ENCODE measurements around the gene STK4.

The STK4 gene

DNA sequence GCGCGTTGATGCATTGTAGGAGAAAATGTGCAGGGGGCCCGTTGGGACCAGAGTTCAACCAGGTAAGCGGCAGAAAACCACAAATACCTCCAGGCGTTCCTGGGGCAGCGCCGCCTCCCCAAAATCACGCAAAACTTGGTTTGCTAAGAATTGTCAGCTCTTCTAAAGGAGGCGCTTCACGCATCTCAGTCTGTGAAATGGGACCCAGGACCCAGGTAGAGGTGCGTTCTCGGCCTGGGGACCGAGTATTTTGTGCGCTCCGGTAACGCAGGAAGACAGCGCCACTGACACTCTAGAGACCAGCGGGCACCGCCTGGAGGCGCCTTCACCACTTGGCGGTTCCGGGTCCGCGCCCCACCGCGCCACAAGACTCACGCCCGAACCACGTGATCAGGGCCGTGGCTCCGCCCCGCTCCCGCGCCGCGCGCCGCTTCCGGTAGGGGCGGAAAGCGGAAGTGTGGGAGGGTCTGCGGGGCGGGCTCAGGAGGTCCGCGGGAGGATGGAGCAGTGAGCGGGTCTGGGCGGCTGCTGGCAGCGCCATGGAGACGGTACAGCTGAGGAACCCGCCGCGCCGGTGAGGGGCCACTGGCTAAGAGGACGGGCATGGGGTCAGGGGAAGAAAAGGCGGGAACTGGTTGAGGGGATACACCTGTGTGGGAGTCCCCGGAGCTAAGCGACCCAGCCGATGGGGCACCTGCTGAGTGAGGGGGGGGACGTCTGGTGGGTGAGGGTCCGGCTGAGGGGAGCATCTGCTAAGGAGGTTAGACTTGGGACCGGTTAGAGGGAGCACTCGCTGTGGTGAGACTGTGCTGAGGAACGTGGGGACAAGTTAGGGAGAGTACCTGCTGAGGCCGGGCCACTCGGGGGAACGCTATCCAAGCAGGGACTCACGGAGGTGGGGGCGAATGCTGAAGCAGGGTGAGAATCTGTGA lies at the start of gene STK4:
Gene STK4, plus strand, starts transcription at position 483 of the 932 bp plus-strand sequence. Its CDS starts 57 bp downstream, at position 540.
- peak; percentile 93 for DNase-seq

- DNase-seq: no peak
These were observed 49.7 kb upstream of the STK4 start for GRCh38 chr20:44916586-44916985.

GRCh38 chr20:44917399-44917798 lies 48.9 kb upstream of the STK4 start:
- DNase-seq: no peak

DNA sequence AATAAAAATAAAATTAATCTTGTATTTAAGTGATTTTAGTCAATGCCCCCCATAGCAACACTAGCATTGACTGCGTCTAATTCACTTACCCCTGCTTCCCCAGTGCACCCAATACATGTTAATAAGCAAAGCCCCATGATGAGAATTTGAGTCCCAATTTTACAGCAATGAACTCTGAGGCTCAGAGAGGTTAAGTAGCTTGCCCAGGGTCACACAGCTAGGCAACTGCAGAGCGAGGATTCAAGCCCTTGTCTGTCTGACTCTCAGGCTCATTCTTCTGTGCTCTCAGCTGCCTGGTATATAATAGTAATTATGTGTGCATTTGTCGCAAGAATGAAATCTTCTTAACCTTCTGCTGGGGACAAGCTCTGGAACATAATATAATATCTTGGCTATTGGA lies 48.0 kb upstream of the STK4 start:
- DNase-seq: no peak

GRCh38 chr20:44918761-44919160 lies 47.6 kb upstream of the STK4 start:
- no peak for DNase-seq

DNA sequence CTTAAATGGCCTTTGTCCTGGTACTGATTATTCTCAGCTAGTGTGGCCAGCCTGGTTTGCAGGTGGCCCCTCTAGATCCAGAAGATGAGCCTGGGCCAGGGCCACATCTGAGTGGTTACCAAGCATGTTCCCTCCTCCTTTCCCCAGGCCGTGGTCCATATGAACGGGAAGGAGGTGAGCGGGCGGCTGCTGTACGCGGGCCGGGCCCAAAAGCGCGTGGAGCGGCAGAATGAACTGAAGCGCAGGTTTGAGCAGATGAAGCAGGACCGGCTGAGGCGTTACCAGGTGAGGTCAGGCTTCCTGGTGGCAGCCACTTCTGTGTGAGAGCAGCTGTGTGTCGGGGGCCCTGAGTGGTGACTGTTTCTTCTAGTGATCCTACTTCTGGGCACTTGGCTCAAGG lies 44.9 kb upstream of the STK4 start:
- no peak for DNase-seq

- DNase-seq: no peak
These were observed 41.8 kb upstream of the STK4 start for GRCh38 chr20:44924541-44924940.

DNA sequence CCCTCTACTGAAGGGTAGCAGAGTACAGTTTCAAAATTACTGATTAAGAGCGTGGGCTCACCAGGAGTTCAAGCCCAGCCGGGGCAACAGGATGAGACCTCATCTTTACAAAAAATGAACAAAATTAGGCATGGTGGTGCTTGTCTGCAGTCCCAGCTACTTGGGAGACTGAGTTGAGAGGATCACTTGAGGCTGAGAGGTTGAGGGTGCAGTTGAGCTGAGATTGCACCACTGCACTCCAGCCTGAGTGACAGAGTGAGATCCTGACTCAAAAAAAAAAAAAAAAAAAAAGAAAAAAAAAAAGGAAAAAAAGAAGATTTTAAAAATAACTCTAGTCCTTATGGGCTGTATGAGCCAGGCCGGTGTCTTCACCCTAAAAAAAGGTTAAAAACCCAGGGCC lies 37.7 kb upstream of the STK4 start:
- DNase-seq: no peak

GRCh38 chr20:44930517-44931168 lies 35.7 kb upstream of the STK4 start:
- DNase-seq: no peak

DNA sequence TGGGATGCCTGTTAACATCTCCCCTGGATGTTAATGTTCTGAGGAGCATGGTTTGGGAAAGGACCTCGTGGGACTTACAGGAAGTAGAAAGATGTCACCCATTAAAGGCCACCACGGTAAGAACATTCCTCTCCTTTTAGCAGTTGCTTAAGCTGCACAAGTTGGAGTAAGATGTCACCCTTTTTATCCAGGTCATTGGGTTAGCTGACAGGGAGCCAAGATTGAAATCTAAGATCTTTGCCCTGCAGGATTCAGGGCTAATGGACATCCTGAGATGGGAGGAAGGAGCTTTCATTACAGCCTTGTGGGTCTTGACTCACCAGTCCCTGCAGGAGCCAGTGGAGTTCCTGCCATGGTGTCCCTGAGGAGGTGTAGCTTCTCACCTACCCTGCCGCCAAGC lies 34.4 kb upstream of the STK4 start:
- DNase-seq: no peak

- DNase-seq: no peak
These were observed 33.4 kb upstream of the STK4 start for GRCh38 chr20:44932916-44933315.

DNA sequence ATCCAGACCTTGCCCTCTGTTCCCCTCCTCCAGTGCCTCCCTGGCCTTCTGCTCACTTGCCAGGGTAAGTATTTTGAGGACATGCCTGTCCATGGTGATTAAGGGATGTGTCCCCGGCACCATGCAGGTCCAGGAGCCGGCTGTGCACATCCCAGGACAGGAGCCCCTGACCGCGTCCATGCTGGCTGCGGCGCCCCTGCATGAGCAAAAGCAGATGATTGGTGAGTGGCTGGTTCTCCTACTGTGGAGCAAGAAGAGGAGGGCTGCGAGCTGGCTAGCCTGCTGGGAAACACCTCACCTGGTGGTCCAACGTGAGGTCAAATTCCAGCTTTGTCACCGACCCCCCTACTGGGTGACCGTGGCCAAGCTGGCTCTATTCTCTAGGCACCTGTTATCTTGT lies 29.8 kb upstream of the STK4 start:
- DNase-seq: no peak

- peak; percentile 17 for DNase-seq
These were observed 27.7 kb upstream of the STK4 start for GRCh38 chr20:44938637-44939036.

DNA sequence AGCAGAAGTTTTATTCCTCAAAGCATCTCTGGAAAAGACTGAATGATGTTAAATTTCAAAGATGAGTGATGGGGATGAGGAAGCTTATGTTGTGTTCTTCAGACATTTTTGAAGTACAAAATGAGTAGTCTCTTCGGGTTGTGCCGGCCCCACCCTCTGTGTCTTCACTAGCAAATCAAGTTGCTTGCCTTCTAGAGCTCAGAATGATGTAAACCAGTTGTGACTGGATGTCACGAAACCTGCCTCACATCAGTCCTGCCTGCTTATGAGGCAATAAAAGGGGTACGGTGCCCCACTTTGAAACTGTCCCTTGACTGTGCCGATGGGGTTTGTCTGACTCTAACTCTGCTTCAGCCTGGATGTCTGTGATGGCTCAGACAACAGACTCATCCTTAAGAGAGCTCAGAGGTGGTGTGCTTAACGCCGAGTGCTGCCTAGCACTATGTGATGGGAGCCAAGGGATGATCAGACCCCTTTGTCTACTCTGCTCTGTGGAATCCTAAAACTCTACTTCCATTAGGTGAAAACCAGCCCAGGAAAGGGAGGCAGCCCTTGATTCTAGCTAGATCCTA lies 25.1 kb upstream of the STK4 start:
- no peak for DNase-seq

- no peak for DNase-seq
These were observed 23.9 kb upstream of the STK4 start for GRCh38 chr20:44942264-44942973.

- no peak for DNase-seq
These were observed 22.5 kb upstream of the STK4 start for GRCh38 chr20:44943828-44944227.

DNA sequence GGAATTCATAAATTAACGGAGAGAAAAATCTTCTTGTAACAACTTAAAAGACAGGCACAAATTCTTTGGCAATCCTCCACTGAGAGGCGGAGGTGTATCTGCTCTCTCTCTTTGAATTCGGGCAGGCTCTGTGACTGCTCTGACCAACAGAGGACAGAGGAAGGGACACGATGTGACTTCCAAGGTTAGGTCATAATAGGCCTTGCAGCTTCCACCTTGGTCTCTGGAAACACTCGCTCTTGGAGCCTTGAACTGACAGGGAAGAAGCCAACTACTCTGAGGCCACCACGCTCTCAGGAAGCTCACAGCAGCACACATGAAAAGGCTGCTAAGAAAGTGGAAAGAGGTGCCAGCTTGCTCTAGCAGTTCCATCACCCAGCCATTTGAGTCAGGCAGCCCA lies 21.1 kb upstream of the STK4 start:
- no peak for DNase-seq

GRCh38 chr20:44946271-44946852 lies 19.9 kb upstream of the STK4 start:
- DNase-seq: no peak

DNA sequence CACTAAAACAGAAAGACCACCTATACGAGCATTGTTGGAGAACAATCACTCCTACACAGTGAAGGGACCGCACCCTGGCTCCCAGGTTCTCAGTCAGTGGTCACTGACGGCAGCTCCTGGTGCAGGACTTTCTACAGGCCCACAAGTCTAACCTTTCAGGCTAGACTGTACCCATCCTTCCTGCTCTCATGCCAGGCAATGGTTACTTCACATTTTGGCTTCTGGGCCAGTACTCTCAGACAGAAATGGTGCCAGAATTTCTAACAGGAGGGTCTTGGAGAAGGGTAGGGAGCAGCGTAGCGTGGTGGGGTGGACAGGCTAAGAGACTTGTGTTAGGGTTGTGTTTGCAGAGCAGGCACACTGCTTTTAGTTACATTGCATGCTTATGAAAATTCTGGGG lies 18.2 kb upstream of the STK4 start:
- no peak for DNase-seq

DNA sequence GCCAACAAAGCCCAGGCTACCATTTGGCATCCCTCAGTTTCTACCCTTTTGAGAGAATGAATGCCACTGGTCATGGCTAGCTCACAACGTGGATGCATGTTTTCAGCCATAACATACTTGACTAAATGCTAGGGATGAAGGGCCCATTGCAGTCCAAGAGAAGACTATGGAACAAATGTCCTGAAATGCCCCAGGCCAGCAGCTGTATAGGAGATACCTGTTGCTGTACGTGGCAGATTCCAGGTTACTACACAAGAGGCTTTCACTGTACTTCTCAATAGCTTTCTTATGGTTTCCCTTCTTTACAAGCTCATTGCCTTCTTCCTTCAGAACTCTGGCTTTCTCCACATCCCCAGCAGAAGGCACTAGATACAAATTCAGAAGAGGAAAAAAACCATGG lies 17.8 kb upstream of the STK4 start:
- no peak for DNase-seq

GRCh38 chr20:44950368-44950767 lies 15.9 kb upstream of the STK4 start:
- no peak for DNase-seq

DNA sequence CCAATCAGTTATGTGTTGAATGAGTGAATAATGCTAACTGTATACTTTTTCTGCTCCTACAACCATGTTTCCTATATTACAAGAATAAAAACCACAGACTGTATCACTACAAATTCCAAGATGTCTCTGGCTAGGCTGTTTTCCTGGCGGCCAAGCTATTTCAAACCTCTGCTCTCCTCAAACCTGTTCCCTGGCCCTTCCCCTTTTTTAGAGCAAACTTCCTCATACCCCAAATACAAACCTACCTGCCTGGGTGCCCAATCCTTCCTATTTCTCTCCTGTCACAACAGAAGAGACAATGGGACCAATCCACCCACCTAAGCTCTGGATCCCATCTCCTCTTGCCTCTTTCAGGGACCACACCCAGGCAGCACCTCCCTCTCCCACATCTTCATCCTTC lies 13.6 kb upstream of the STK4 start:
- DNase-seq: no peak

- DNase-seq: no peak
These were observed 12.1 kb upstream of the STK4 start for GRCh38 chr20:44954211-44954610.

All from EL (cell line).